IPS-18c (cell line): Measurements from ENCODE around the gene NRG2.

Experiments used
- H3K4me3 ChIP-seq: 2 replicates; pipeline ENCODE4 v1.7.0; 2013; ENCODE audit warnings: low read depth, mild to moderate bottlenecking, low read length, moderate library complexity; ENCODE audit not compliant: insufficient read depth
- H3K9me3 ChIP-seq: one replicate; pipeline ENCODE4 v1.6.1; 2013; ENCODE audit warnings: mild to moderate bottlenecking, low read length, moderate library complexity; ENCODE audit not compliant: control insufficient read depth, insufficient read depth

Gene NRG2

GRCh38 chr5:139964994-139965565 lies 78.0 kb downstream of the NRG2 start:
- Histone ChIP-seq H3K9me3 (no peaks in the 10 kb centered on the region), H3K4me3 (no peak overlapping the region)

- Histone ChIP-seq H3K4me3 (no peak overlapping the region), H3K9me3 (no peaks in the 10 kb centered on the region)
Measured at GRCh38 chr5:139964266-139964993, 78.7 kb downstream of the NRG2 start.

GRCh38 chr5:139962445-139962844 lies 80.7 kb downstream of the NRG2 start:
- Histone ChIP-seq H3K9me3 (peaks cover 3% of the 10 kb centered on the region), H3K4me3 (no peak overlapping the region)

- H3K9me3 ChIP-seq, result peaks cover 3% of the 10 kb centered on the region
- no peak overlapping the region for H3K4me3 ChIP-seq
Measured at GRCh38 chr5:139961435-139962157, 81.5 kb downstream of the NRG2 start.

GRCh38 chr5:139960723-139961383 lies 82.2 kb downstream of the NRG2 start:
- Histone ChIP-seq H3K4me3 (no peak overlapping the region), H3K9me3 (peaks cover 3% of the 10 kb centered on the region)

GRCh38 chr5:139958432-139959148 lies 84.5 kb downstream of the NRG2 start:
- Histone ChIP-seq H3K9me3 (peaks cover 3% of the 10 kb centered on the region), H3K4me3 (no peak overlapping the region)

- Histone ChIP-seq H3K9me3 (peaks cover 3% of the 10 kb centered on the region), H3K4me3 (no peak overlapping the region)
Measured at GRCh38 chr5:139956342-139956741, 86.8 kb downstream of the NRG2 start.

GRCh38 chr5:139955616-139956273 lies 87.4 kb downstream of the NRG2 start:
- Histone ChIP-seq H3K4me3 (peak overlapping the region; percentile 24; the same call in 1 of the 2 replicates), H3K9me3 (peaks cover 3% of the 10 kb centered on the region)

- Histone ChIP-seq H3K4me3 (no peak overlapping the region), H3K9me3 (peaks cover 3% of the 10 kb centered on the region)
Measured at GRCh38 chr5:139955053-139955605, 88.0 kb downstream of the NRG2 start.

- peaks cover 3% of the 10 kb centered on the region for H3K9me3 ChIP-seq
Measured at GRCh38 chr5:139954462-139954861, 88.6 kb downstream of the NRG2 start.

GRCh38 chr5:139954022-139954421 lies 89.1 kb downstream of the NRG2 start:
- H3K4me3 ChIP-seq, result no peak overlapping the region
- H3K9me3 ChIP-seq, result peaks cover 3% of the 10 kb centered on the region

More at GRCh38 chr5:139954462-139954861, 88.6 kb downstream of the NRG2 start:
- H3K4me3 ChIP-seq, result no peak overlapping the region

- Histone ChIP-seq H3K4me3 (no peak overlapping the region), H3K9me3 (no peaks in the 10 kb centered on the region)
Measured at GRCh38 chr5:139952574-139952973, 90.5 kb downstream of the NRG2 start.

GRCh38 chr5:139951983-139952382 lies 91.1 kb downstream of the NRG2 start:
- Histone ChIP-seq H3K4me3 (no peak overlapping the region), H3K9me3 (no peaks in the 10 kb centered on the region)

- no peaks in the 10 kb centered on the region for H3K9me3 ChIP-seq
- H3K4me3 ChIP-seq, result no peak overlapping the region
Measured at GRCh38 chr5:139951296-139951924, 91.7 kb downstream of the NRG2 start.

GRCh38 chr5:139950436-139950835 lies 92.7 kb downstream of the NRG2 start:
- Histone ChIP-seq H3K9me3 (no peaks in the 10 kb centered on the region), H3K4me3 (no peak overlapping the region)

- no peak overlapping the region for H3K4me3 ChIP-seq
Measured at GRCh38 chr5:139949710-139950109, 93.4 kb downstream of the NRG2 start.

More at GRCh38 chr5:139949710-139950109, 93.4 kb downstream of the NRG2 start:
- H3K9me3 ChIP-seq, result no peaks in the 10 kb centered on the region
